Calu3 (cell line): ENCODE results near the gene EXOC2. TPM values are rescaled to one million over a fixed set of nuclear protein-coding genes. Genes with fewer than 3 reads are reported as not detected.

Experiments used
- BruUV-seq: library from RNA; stranded (reverse); fragments of 400-500 nt; replicated peaks from 2 replicates; lab custom pipeline; 2021; lab: Mats Ljungman, UMichigan
- CTCF ChIA-PET: fragments of 300-600 bp; sonication (Branson Sonifier 250); formaldehyde crosslinking; loops from one replicate; lab custom pipeline; 2022; ENCODE audit warnings: antibody characterized with exemption; lab: Charles Lee
- DNase-seq: peaks from one replicate; pipeline ENCODE4 v3.0.0; 2022
- H3K27ac Mint-ChIP-seq: one replicate; pipeline ENCODE4 v1.8.0; 2022; ENCODE audit warnings: mixed read lengths; ENCODE audit not compliant: unreplicated experiment
- H3K27me3 Mint-ChIP-seq: one replicate; pipeline ENCODE4 v1.8.0; 2022; ENCODE audit warnings: mixed read lengths; ENCODE audit not compliant: unreplicated experiment
- H3K36me3 Mint-ChIP-seq: one replicate; pipeline ENCODE4 v1.8.0; 2022; ENCODE audit warnings: mild to moderate bottlenecking, moderate library complexity, mixed read lengths; ENCODE audit not compliant: insufficient read depth, unreplicated experiment
- H3K4me1 Mint-ChIP-seq: one replicate; pipeline ENCODE4 v1.8.0; 2022; ENCODE audit warnings: mild to moderate bottlenecking, low read depth, mixed read lengths; ENCODE audit not compliant: unreplicated experiment
- H3K4me3 Mint-ChIP-seq: one replicate; pipeline ENCODE4 v1.8.0; 2022; ENCODE audit warnings: mild to moderate bottlenecking, low read depth, moderate library complexity, mixed read lengths; ENCODE audit not compliant: unreplicated experiment
- H3K9me3 Mint-ChIP-seq: one replicate; pipeline ENCODE4 v1.8.0; 2022; ENCODE audit warnings: low read depth, mixed read lengths; ENCODE audit not compliant: unreplicated experiment
- intact Hi-C: fragments of 100-400 bp; cut with micrococcal nuclease; formaldehyde crosslinking; loops from one replicate; pipeline ENCODE4 v1.10.0; 2022; ENCODE audit not compliant: unreplicated experiment
- total RNA-seq: library from RNA; stranded (reverse); gene quantifications from 2 replicates; pipeline ENCODE4 v1.2.3, GENCODE V29; 2022
- TF ChIP-seq, protein P1 (sequence below): fragments of 200-600 bp; IDR thresholded peaks from one replicate; pipeline ENCODE4 v1.8.0; 2022; ENCODE audit warnings: antibody characterized with exemption; ENCODE audit not compliant: unreplicated experiment

The EXOC2 gene
- total RNA-seq, 1 experiment from 2014 or later, result 13.2 TPM

DNA sequence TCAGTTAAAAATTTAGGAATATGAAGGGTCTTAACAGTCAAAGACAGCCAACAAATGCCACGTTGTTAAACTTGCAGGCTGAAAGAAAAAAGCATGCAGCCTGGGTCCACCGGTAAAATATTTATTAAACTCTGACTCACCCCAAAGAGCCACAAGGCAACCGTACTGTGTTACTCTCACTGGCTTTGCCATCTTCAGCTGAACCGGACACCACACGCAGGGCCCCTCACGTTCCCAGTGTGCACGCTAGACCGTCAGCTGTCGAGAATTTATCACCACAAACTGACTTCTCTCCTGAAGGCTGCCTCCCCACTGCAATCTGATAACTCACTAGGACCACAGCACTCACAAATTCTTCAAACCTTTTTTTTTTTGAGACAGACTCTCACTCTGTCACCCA, 66.7 kb downstream of the EXOC2 start:
- no peaks in the 10 kb centered on the region for H3K9me3 Mint-ChIP-seq
- DNase-seq, result no peak
- no peak overlapping the region for H3K27ac Mint-ChIP-seq
- H3K36me3 Mint-ChIP-seq, result no peaks in the 10 kb centered on the region
- H3K4me3 Mint-ChIP-seq, result no peak overlapping the region
- TF ChIP-seq, protein P1, sequence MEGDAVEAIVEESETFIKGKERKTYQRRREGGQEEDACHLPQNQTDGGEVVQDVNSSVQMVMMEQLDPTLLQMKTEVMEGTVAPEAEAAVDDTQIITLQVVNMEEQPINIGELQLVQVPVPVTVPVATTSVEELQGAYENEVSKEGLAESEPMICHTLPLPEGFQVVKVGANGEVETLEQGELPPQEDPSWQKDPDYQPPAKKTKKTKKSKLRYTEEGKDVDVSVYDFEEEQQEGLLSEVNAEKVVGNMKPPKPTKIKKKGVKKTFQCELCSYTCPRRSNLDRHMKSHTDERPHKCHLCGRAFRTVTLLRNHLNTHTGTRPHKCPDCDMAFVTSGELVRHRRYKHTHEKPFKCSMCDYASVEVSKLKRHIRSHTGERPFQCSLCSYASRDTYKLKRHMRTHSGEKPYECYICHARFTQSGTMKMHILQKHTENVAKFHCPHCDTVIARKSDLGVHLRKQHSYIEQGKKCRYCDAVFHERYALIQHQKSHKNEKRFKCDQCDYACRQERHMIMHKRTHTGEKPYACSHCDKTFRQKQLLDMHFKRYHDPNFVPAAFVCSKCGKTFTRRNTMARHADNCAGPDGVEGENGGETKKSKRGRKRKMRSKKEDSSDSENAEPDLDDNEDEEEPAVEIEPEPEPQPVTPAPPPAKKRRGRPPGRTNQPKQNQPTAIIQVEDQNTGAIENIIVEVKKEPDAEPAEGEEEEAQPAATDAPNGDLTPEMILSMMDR, result no peak
- CTCF ChIA-PET, result no interaction called here
- H3K27me3 Mint-ChIP-seq, result no peaks in the 10 kb centered on the region
- intact Hi-C loops, result no loop called here
- H3K4me1 Mint-ChIP-seq, result no peaks in the 10 kb centered on the region
- no TSS peak for BruUV-seq

- H3K4me1 Mint-ChIP-seq, result no peaks in the 10 kb centered on the region
- CTCF ChIA-PET, result no interaction called here
- no peak overlapping the region for H3K4me3 Mint-ChIP-seq
- no TSS peak for BruUV-seq
- TF ChIP-seq, protein P1, result no peak
- DNase-seq, result no peak
- H3K36me3 Mint-ChIP-seq, result no peaks in the 10 kb centered on the region
- intact Hi-C loops, result no loop called here
- no peaks in the 10 kb centered on the region for H3K9me3 Mint-ChIP-seq
- H3K27me3 Mint-ChIP-seq, result no peaks in the 10 kb centered on the region
- H3K27ac Mint-ChIP-seq, result no peak overlapping the region
Measured at GRCh38 chr6:624979-625378, 68.0 kb downstream of the EXOC2 start.

- no peaks in the 10 kb centered on the region for H3K4me1 Mint-ChIP-seq
- H3K4me3 Mint-ChIP-seq, result no peak overlapping the region
- intact Hi-C loops, result no loop called here
- H3K27me3 Mint-ChIP-seq, result no peaks in the 10 kb centered on the region
- no peak for DNase-seq
- H3K27ac Mint-ChIP-seq, result no peak overlapping the region
- no peaks in the 10 kb centered on the region for H3K9me3 Mint-ChIP-seq
- H3K36me3 Mint-ChIP-seq, result no peaks in the 10 kb centered on the region
- BruUV-seq, result no TSS peak
- CTCF ChIA-PET, result no interaction called here
- TF ChIP-seq, protein P1, result no peak
Measured at GRCh38 chr6:622462-622861, 70.5 kb downstream of the EXOC2 start.

- Mint-ChIP-seq H3K27me3 (no peaks in the 10 kb centered on the region), H3K4me1 (no peaks in the 10 kb centered on the region), H3K36me3 (no peaks in the 10 kb centered on the region), H3K4me3 (no peak overlapping the region), H3K27ac (no peak overlapping the region), H3K9me3 (no peaks in the 10 kb centered on the region)
- CTCF ChIA-PET, result no interaction called here
- intact Hi-C loops, result no loop called here
- BruUV-seq, result no TSS peak
- no peak for DNase-seq
- TF ChIP-seq, protein P1, result no peak
Measured at GRCh38 chr6:621931-622330, 71.0 kb downstream of the EXOC2 start.
